Measurements from ENCODE around the gene C2CD2L.

Gene C2CD2L

GRCh38 chr11:119112314-119113020 lies 5.3 kb downstream of the C2CD2L start:
- no peak for DNase-seq (ENCODE audit: low read depth in 1 of 2, low spot score in 1 of 2)
- Histone ChIP-seq H3K27me3 (ENCODE audit: insufficient read depth, poor library complexity, severe bottlenecking) (no peaks in the 10 kb centered on the region), H3K4me3 (replicated peaks; ENCODE audit: insufficient read depth, low read length) (no peak overlapping the region), H3K27ac (replicated peaks) (no peak overlapping the region)
- TF ChIP-seq, protein P1, sequence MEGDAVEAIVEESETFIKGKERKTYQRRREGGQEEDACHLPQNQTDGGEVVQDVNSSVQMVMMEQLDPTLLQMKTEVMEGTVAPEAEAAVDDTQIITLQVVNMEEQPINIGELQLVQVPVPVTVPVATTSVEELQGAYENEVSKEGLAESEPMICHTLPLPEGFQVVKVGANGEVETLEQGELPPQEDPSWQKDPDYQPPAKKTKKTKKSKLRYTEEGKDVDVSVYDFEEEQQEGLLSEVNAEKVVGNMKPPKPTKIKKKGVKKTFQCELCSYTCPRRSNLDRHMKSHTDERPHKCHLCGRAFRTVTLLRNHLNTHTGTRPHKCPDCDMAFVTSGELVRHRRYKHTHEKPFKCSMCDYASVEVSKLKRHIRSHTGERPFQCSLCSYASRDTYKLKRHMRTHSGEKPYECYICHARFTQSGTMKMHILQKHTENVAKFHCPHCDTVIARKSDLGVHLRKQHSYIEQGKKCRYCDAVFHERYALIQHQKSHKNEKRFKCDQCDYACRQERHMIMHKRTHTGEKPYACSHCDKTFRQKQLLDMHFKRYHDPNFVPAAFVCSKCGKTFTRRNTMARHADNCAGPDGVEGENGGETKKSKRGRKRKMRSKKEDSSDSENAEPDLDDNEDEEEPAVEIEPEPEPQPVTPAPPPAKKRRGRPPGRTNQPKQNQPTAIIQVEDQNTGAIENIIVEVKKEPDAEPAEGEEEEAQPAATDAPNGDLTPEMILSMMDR (IDR thresholded peaks at IDR 0.05; ENCODE audit: insufficient read depth, low read length), result no peak
- no peak for TF ChIP-seq SPI1 (IDR thresholded peaks at IDR 0.05; ENCODE audit: borderline replicate concordance, low read depth)
- no peak for TF ChIP-seq POLR2AphosphoS5 (IDR thresholded peaks at IDR 0.05; ENCODE audit: low read depth)
- no peak for TF ChIP-seq REST (IDR thresholded peaks at IDR 0.05; ENCODE audit: insufficient replicate concordance, low read depth)
- no peak for TF ChIP-seq GABPA (IDR thresholded peaks at IDR 0.05; ENCODE audit: low read depth)

- TF ChIP-seq POLR2AphosphoS5 (IDR thresholded peaks at IDR 0.05; ENCODE audit: low read depth), result no peak
- TF ChIP-seq, protein P1 (IDR thresholded peaks at IDR 0.05; ENCODE audit: insufficient read depth, low read length), result no peak
- TF ChIP-seq REST (IDR thresholded peaks at IDR 0.05; ENCODE audit: insufficient replicate concordance, low read depth), result no peak
- no peak for TF ChIP-seq SPI1 (IDR thresholded peaks at IDR 0.05; ENCODE audit: borderline replicate concordance, low read depth)
- no peak for TF ChIP-seq GABPA (IDR thresholded peaks at IDR 0.05; ENCODE audit: low read depth)
- Histone ChIP-seq H3K4me3 (replicated peaks; ENCODE audit: insufficient read depth, low read length) (no peak overlapping the region), H3K27me3 (ENCODE audit: insufficient read depth, poor library complexity, severe bottlenecking) (no peaks in the 10 kb centered on the region), H3K27ac (replicated peaks) (no peak overlapping the region)
- no peak for DNase-seq (ENCODE audit: low read depth in 1 of 2, low spot score in 1 of 2)
These were observed 6.6 kb downstream of the C2CD2L start for GRCh38 chr11:119113716-119114115.

DNA sequence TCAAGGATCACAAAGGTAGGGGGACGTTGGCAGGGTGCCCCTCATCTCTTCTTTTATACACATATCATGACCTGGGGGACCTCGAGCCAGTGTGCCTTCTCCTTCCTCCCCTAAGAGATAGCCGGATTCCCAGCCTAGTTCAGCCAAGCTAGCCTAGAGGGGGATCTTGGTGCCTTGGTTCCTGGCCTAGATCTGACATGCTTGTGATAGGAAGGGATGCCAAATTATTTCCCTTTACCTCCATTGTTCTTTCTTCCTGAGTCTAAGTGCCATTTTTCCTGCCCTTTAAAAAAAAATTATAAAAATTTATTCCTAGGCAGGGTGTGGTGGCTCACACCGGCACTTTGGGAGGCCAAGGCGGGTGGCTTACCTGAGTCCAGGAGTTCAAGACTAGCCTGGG lies 7.2 kb downstream of the C2CD2L start:
- no peak for DNase-seq (ENCODE audit: low read depth in 1 of 2, low spot score in 1 of 2)
- H3K27ac ChIP-seq (replicated peaks), result no peak overlapping the region

More for the DNA sequence above, 7.2 kb downstream of the C2CD2L start:
- TF ChIP-seq POLR2AphosphoS5 (IDR thresholded peaks at IDR 0.05; ENCODE audit: low read depth), result no peak
- TF ChIP-seq REST (IDR thresholded peaks at IDR 0.05; ENCODE audit: insufficient replicate concordance, low read depth), result no peak
- TF ChIP-seq, protein P1 (IDR thresholded peaks at IDR 0.05; ENCODE audit: insufficient read depth, low read length), result no peak
- no peak for TF ChIP-seq GABPA (IDR thresholded peaks at IDR 0.05; ENCODE audit: low read depth)
- H3K4me3 ChIP-seq (replicated peaks; ENCODE audit: insufficient read depth, low read length), result no peak overlapping the region
- no peaks in the 10 kb centered on the region for H3K27me3 ChIP-seq (ENCODE audit: insufficient read depth, poor library complexity, severe bottlenecking)

All from HL-60 (cell line).